ENCODE measurements around the gene PSKH1. TPM values are rescaled to one million over a fixed set of nuclear protein-coding genes. Genes with fewer than 3 reads are reported as not detected.

PSKH1 gene
- polyA plus RNA-seq (2013, experiment 1 of 4) = 32.4 TPM
- polyA plus RNA-seq (2013, experiment 2 of 4) = 42.8 TPM
- polyA plus RNA-seq (2013, experiment 3 of 4) = 33.4 TPM
- 29.1 TPM for polyA plus RNA-seq (2013, experiment 4 of 4)

- H3K27ac ChIP-seq (ENCODE audit: insufficient read depth, low read depth, low read length, poor library complexity, severe bottlenecking) = peak within 1 kb of the TSS; percentile 83
- WGBS, 2 experiments = 0% methylated on average over 90 of the region's 90 CpGs
Measured at GRCh38 chr16:67892899-67893742, at the start of gene PSKH1. Gene PSKH1 (plus strand): TSS chr16:67893254. CDS start chr16:67908750, 15,496 bp downstream.

GRCh38 chr16:67843343-67843765 is 49.7 kb upstream of the PSKH1 start:
- 25 to 29% methylated on average over 11 of the region's 11 CpGs for WGBS, 2 experiments
- peak overlapping the region; percentile 97 for H3K4me3 ChIP-seq (ENCODE audit: insufficient read depth, low read depth, low read length)

More at GRCh38 chr16:67892899-67893742, at the start of gene PSKH1:
- peak within 1 kb of the TSS; percentile 97 for H3K4me3 ChIP-seq (ENCODE audit: insufficient read depth, low read depth, low read length)
- peaks cover 6% of the 10 kb centered on the region for H3K4me1 ChIP-seq (ENCODE audit: control insufficient read depth, insufficient read depth, low read length)
- no peaks in the 10 kb centered on the region for H3K36me3 ChIP-seq (ENCODE audit: control insufficient read depth, insufficient read depth, low read length)
- H3K9me3 ChIP-seq (ENCODE audit: control insufficient read depth, low read length) = no peaks in the 10 kb centered on the region
- H3K27me3 ChIP-seq (ENCODE audit: control insufficient read depth, insufficient read depth, low read length, poor library complexity, severe bottlenecking) = no peaks in the 10 kb centered on the region

GRCh38 chr16:67844497-67844896 is 48.6 kb upstream of the PSKH1 start:
- Histone ChIP-seq H3K4me3 (ENCODE audit: insufficient read depth, low read depth, low read length) (no peak overlapping the region), H3K27me3 (ENCODE audit: control insufficient read depth, insufficient read depth, low read length, poor library complexity, severe bottlenecking) (no peaks in the 10 kb centered on the region), H3K27ac (ENCODE audit: insufficient read depth, low read depth, low read length, poor library complexity, severe bottlenecking) (no peak overlapping the region), H3K9me3 (ENCODE audit: control insufficient read depth, low read length) (no peaks in the 10 kb centered on the region), H3K36me3 (ENCODE audit: control insufficient read depth, insufficient read depth, low read length) (no peaks in the 10 kb centered on the region), H3K4me1 (ENCODE audit: control insufficient read depth, insufficient read depth, low read length) (peaks cover 29% of the 10 kb centered on the region)
- 85% methylated on average over 4 of the region's 4 CpGs for WGBS, 2 experiments

More at GRCh38 chr16:67843343-67843765, 49.7 kb upstream of the PSKH1 start:
- Histone ChIP-seq H3K9me3 (ENCODE audit: control insufficient read depth, low read length) (no peaks in the 10 kb centered on the region), H3K4me1 (ENCODE audit: control insufficient read depth, insufficient read depth, low read length) (peaks cover 29% of the 10 kb centered on the region), H3K27me3 (ENCODE audit: control insufficient read depth, insufficient read depth, low read length, poor library complexity, severe bottlenecking) (no peaks in the 10 kb centered on the region), H3K36me3 (ENCODE audit: control insufficient read depth, insufficient read depth, low read length) (no peaks in the 10 kb centered on the region), H3K27ac (ENCODE audit: insufficient read depth, low read depth, low read length, poor library complexity, severe bottlenecking) (peak overlapping the region; percentile 42)

- Histone ChIP-seq H3K27me3 (ENCODE audit: control insufficient read depth, insufficient read depth, low read length, poor library complexity, severe bottlenecking) (no peaks in the 10 kb centered on the region), H3K9me3 (ENCODE audit: control insufficient read depth, low read length) (no peaks in the 10 kb centered on the region), H3K36me3 (ENCODE audit: control insufficient read depth, insufficient read depth, low read length) (no peaks in the 10 kb centered on the region), H3K27ac (ENCODE audit: insufficient read depth, low read depth, low read length, poor library complexity, severe bottlenecking) (no peak overlapping the region), H3K4me1 (ENCODE audit: control insufficient read depth, insufficient read depth, low read length) (peaks cover 29% of the 10 kb centered on the region), H3K4me3 (ENCODE audit: insufficient read depth, low read depth, low read length) (peak overlapping the region; percentile 100)
- WGBS, 2 experiments = 83 to 87% methylated on average over 5 of the region's 5 CpGs
Measured at GRCh38 chr16:67845291-67846062, 47.6 kb upstream of the PSKH1 start.

GRCh38 chr16:67846063-67846319 is 47.1 kb upstream of the PSKH1 start:
- Histone ChIP-seq H3K4me1 (ENCODE audit: control insufficient read depth, insufficient read depth, low read length) (peaks cover 29% of the 10 kb centered on the region), H3K4me3 (ENCODE audit: insufficient read depth, low read depth, low read length) (peak overlapping the region; percentile 100), H3K27me3 (ENCODE audit: control insufficient read depth, insufficient read depth, low read length, poor library complexity, severe bottlenecking) (no peaks in the 10 kb centered on the region), H3K36me3 (ENCODE audit: control insufficient read depth, insufficient read depth, low read length) (no peaks in the 10 kb centered on the region), H3K9me3 (ENCODE audit: control insufficient read depth, low read length) (no peaks in the 10 kb centered on the region), H3K27ac (ENCODE audit: insufficient read depth, low read depth, low read length, poor library complexity, severe bottlenecking) (peak overlapping the region; percentile 65)
- 47 to 56% methylated on average over 2 of the region's 2 CpGs for WGBS, 2 experiments

GRCh38 chr16:67846320-67847063 is 46.6 kb upstream of the PSKH1 start, which contains the start of gene NUTF2:
Gene NUTF2 (plus strand): TSS chr16:67846933. CDS start chr16:67865131, 18,198 bp downstream.
- Histone ChIP-seq H3K27me3 (ENCODE audit: control insufficient read depth, insufficient read depth, low read length, poor library complexity, severe bottlenecking) (no peaks in the 10 kb centered on the region), H3K4me1 (ENCODE audit: control insufficient read depth, insufficient read depth, low read length) (peaks cover 29% of the 10 kb centered on the region), H3K36me3 (ENCODE audit: control insufficient read depth, insufficient read depth, low read length) (no peaks in the 10 kb centered on the region), H3K9me3 (ENCODE audit: control insufficient read depth, low read length) (no peaks in the 10 kb centered on the region), H3K4me3 (ENCODE audit: insufficient read depth, low read depth, low read length) (peak within 1 kb of the TSS; percentile 100), H3K27ac (ENCODE audit: insufficient read depth, low read depth, low read length, poor library complexity, severe bottlenecking) (peak within 1 kb of the TSS; percentile 65)
- WGBS, 2 experiments = 1% methylated on average over 57 of the region's 57 CpGs

GRCh38 chr16:67847064-67847861 is 45.8 kb upstream of the PSKH1 start, which contains the start of gene CENPT:
Gene CENPT (minus strand): TSS chr16:67847693. CDS start chr16:67833859, 13,834 bp downstream.
- Histone ChIP-seq H3K27ac (ENCODE audit: insufficient read depth, low read depth, low read length, poor library complexity, severe bottlenecking) (peak within 1 kb of the TSS; percentile 65), H3K36me3 (ENCODE audit: control insufficient read depth, insufficient read depth, low read length) (no peaks in the 10 kb centered on the region), H3K27me3 (ENCODE audit: control insufficient read depth, insufficient read depth, low read length, poor library complexity, severe bottlenecking) (no peaks in the 10 kb centered on the region), H3K9me3 (ENCODE audit: control insufficient read depth, low read length) (no peaks in the 10 kb centered on the region), H3K4me1 (ENCODE audit: control insufficient read depth, insufficient read depth, low read length) (peaks cover 29% of the 10 kb centered on the region), H3K4me3 (ENCODE audit: insufficient read depth, low read depth, low read length) (peak within 1 kb of the TSS; percentile 100)
- 0 to 1% methylated on average over 60 to 61 of the region's 62 CpGs for WGBS, 2 experiments

- Histone ChIP-seq H3K9me3 (ENCODE audit: control insufficient read depth, low read length) (no peaks in the 10 kb centered on the region), H3K27me3 (ENCODE audit: control insufficient read depth, insufficient read depth, low read length, poor library complexity, severe bottlenecking) (no peaks in the 10 kb centered on the region), H3K4me3 (ENCODE audit: insufficient read depth, low read depth, low read length) (peak overlapping the region; percentile 100), H3K27ac (ENCODE audit: insufficient read depth, low read depth, low read length, poor library complexity, severe bottlenecking) (no peak overlapping the region), H3K36me3 (ENCODE audit: control insufficient read depth, insufficient read depth, low read length) (no peaks in the 10 kb centered on the region), H3K4me1 (ENCODE audit: control insufficient read depth, insufficient read depth, low read length) (peaks cover 28% of the 10 kb centered on the region)
- 93 to 95% methylated on average over 11 of the region's 11 CpGs for WGBS, 2 experiments
Measured at GRCh38 chr16:67848118-67848517, 44.9 kb upstream of the PSKH1 start.

- 87 to 94% methylated on average over 3 of the region's 3 CpGs for WGBS, 2 experiments
- no peaks in the 10 kb centered on the region for H3K36me3 ChIP-seq (ENCODE audit: control insufficient read depth, insufficient read depth, low read length)
Measured at GRCh38 chr16:67853670-67854069, 39.4 kb upstream of the PSKH1 start.

More at GRCh38 chr16:67853670-67854069, 39.4 kb upstream of the PSKH1 start:
- Histone ChIP-seq H3K27ac (ENCODE audit: insufficient read depth, low read depth, low read length, poor library complexity, severe bottlenecking) (no peak overlapping the region), H3K9me3 (ENCODE audit: control insufficient read depth, low read length) (no peaks in the 10 kb centered on the region), H3K27me3 (ENCODE audit: control insufficient read depth, insufficient read depth, low read length, poor library complexity, severe bottlenecking) (no peaks in the 10 kb centered on the region), H3K4me3 (ENCODE audit: insufficient read depth, low read depth, low read length) (no peak overlapping the region), H3K4me1 (ENCODE audit: control insufficient read depth, insufficient read depth, low read length) (no peaks in the 10 kb centered on the region)

Data from ectodermal cell (in vitro differentiated cells).